Stomach (tissue), 4 donors: ENCODE data around the gene RIPOR3.

Experiments used
- CTCF ChIP-seq, 7 experiments: fragments of 450-650 bp in 4 of 7; fragments of 200-600 bp in 3 of 7; sonication (generic) in 3 of 7; IDR thresholded peaks; one replicate each; pipeline ENCODE4 v1.5.1; 2016 to 2019; ENCODE audit warnings: antibody characterized with exemption in 7 of 7, control low read depth in 2 of 7, mild to moderate bottlenecking in 1 of 7
- EP300 ChIP-seq: sonication (generic); formaldehyde crosslinking; IDR thresholded peaks from one replicate; pipeline ENCODE4 v1.6.1; 2017; ENCODE audit warnings: antibody characterized with exemption

- TF ChIP-seq CTCF (IDR thresholded peaks at IDR 0.05) (no peak), EP300 (no peak)
Observed at GRCh38 chr20:50719328-50719727, 28.0 kb upstream of the RIPOR3 start.
